Spleen (tissue), 7 donors: ENCODE results near the gene NDUFA13.

Experiments used
- CTCF ChIP-seq, 11 experiments: fragments of 200-600 bp in 7 of 11; fragments of 450-650 bp in 4 of 11; sonication (generic) in 4 of 11; IDR thresholded peaks in 8 of 11; conservative IDR thresholded peaks in 3 of 11; 1 replicate in 7 of 11; 2 replicates in 4 of 11; pipeline versions ENCODE4 v1.4.0 to v1.8.0; 2016 to 2021; ENCODE audit warnings: antibody characterized with exemption in 11 of 11, inconsistent platforms in 4 of 11, mild to moderate bottlenecking in 1 of 11
- POLR2A ChIP-seq, 3 donors: fragments of 450-650 bp; IDR thresholded peaks; one replicate each; pipeline ENCODE4 v1.5.1; 2017; ENCODE audit warnings: antibody characterized with exemption in 3 of 3, mild to moderate bottlenecking in 1 of 3
- POLR2AphosphoS5 ChIP-seq, 3 donors: sonication (generic); formaldehyde crosslinking; IDR thresholded peaks; one replicate each; pipeline ENCODE4 v1.5.1; 2017; ENCODE audit warnings: antibody characterized with exemption in 3 of 3
- donor health status: DM: no; HTN: no; CAD: no; lungs with moderate emphysema.
- donor health status: DM: no; HTN: no; CAD: no.
- donor health status: DM: no; HTN: no; CAD: no.

GRCh38 chr19:19540715-19541515 is 24.9 kb downstream of the NDUFA13 start:
- no peak for TF ChIP-seq POLR2A (IDR thresholded peaks at IDR 0.05)
- TF ChIP-seq CTCF (IDR thresholded peaks at IDR 0.05 in 8 of 11, conservative IDR thresholded peaks at IDR 0.05 in 3 of 11) = no peak
- TF ChIP-seq POLR2AphosphoS5 (IDR thresholded peaks at IDR 0.05) = no peak
